ENCODE data around the gene MED12.

GRCh38 chrX:71175531-71175930 lies 57.1 kb downstream of the MED12 start:
- TF ChIP-seq CTCF (conservative IDR thresholded peaks at IDR 0.05; ENCODE audit: low read length) (no peak), EZH2phosphoT487 (IDR thresholded peaks at IDR 0.05; ENCODE audit: borderline replicate concordance, low read depth, low read length) (no peak)
